Lung (tissue), 12 donors: ENCODE results near the gene SYNE1. TPM values are rescaled to one million over a fixed set of nuclear protein-coding genes. Genes with fewer than 3 reads are reported as not detected.

ENCODE experiments used
- ATAC-seq: fragments of 200-7000 bp; cut with Tn5 transposase; one replicate; pipeline ENCODE4 v1.9.1; 2020; ENCODE audit warnings: moderate number of reproducible peaks; ENCODE audit not compliant: insufficient read depth, low FRiP score
- DNase-seq, 3 donors: peaks; one replicate each; pipeline ENCODE4 v3.0.0-alpha.2; 2013 to 2017
- H3K27ac ChIP-seq, 2 donors: one replicate each; pipeline ENCODE4 v1.5.1; 2013; ENCODE audit warnings: mild to moderate bottlenecking in 2 of 2, moderate library complexity in 2 of 2, control low read depth in 1 of 2, inconsistent platforms in 1 of 2, low read depth in 1 of 2, low read length in 1 of 2
- H3K27me3 ChIP-seq, 3 donors: one replicate each; pipeline ENCODE4 v1.5.1; 2013; ENCODE audit warnings: low read length in 2 of 3; ENCODE audit not compliant: control insufficient read depth in 3 of 3, insufficient read depth in 3 of 3
- H3K36me3 ChIP-seq, 4 donors: one replicate each; pipeline ENCODE4 v1.5.1; 2013; ENCODE audit warnings: low read length in 4 of 4, mild to moderate bottlenecking in 1 of 4, moderate library complexity in 1 of 4; ENCODE audit not compliant: control insufficient read depth in 4 of 4, insufficient read depth in 4 of 4
- H3K4me1 ChIP-seq, 5 donors: one replicate each; pipeline ENCODE4 v1.5.1; 2013; ENCODE audit warnings: low read length in 5 of 5, mild to moderate bottlenecking in 2 of 5, moderate library complexity in 1 of 5; ENCODE audit not compliant: control insufficient read depth in 5 of 5, insufficient read depth in 5 of 5
- H3K4me3 ChIP-seq: one replicate; pipeline ENCODE4 v1.5.1; 2013; ENCODE audit warnings: mild to moderate bottlenecking, control low read depth, moderate library complexity
- H3K9ac ChIP-seq, 2 donors: one replicate each; pipeline ENCODE4 v1.5.1; 2013; ENCODE audit warnings: low read length in 2 of 2, control low read depth in 1 of 2; ENCODE audit not compliant: insufficient read depth in 1 of 2
- H3K9me3 ChIP-seq, 4 donors: one replicate each; pipeline ENCODE4 v1.5.1; 2013; ENCODE audit warnings: low read length in 3 of 4, mild to moderate bottlenecking in 1 of 4, moderate library complexity in 1 of 4; ENCODE audit not compliant: control insufficient read depth in 4 of 4, insufficient read depth in 3 of 4
- CTCF ChIP-seq: IDR thresholded peaks from 2 replicates; pipeline ENCODE4 v1.5.1; 2012; ENCODE audit warnings: mild to moderate bottlenecking; ENCODE audit errors: control extremely low read depth, extremely low read depth
- WGBS, 2 donors: extraction: QIAGEN DNeasy Blood & Tissue Kit; methylation state at CpG; one replicate each; pipeline ENCODE4 v1.1.7; 2013; 5-methylcytosine and 5-hydroxymethylcytosine counted together
- polyA plus RNA-seq, 2 donors: library from polyadenylated mRNA; stranded (reverse); fragments of 200-250 nt; gene quantifications; one replicate each; pipeline ENCODE4 v1.2.1, GENCODE V29; 2013
- total RNA-seq, 2 donors: library from RNA; depleted of rRNA in 1 of 2; stranded (reverse); fragments of >200 nt in 1 of 2; gene quantifications; one replicate each; pipeline ENCODE4 v1.2.1, GENCODE V29; 2014 to 2021
- donor health status: control.
- donor health status: control.
- donor health status: Bipolar disorder and iron deficiency.
- donor health status: healthy.
- donor health status: DM: yes; HTN: yes; CAD: no.

Gene SYNE1
- total and polyA plus RNA-seq, 4 donors: 26.4 to 352 (median 131) TPM

GRCh38 chr6:152402791-152403190, 234.4 kb downstream of the SYNE1 start:
- no peak overlapping the region for H3K4me3 ChIP-seq

GRCh38 chr6:152401978-152402377, 235.2 kb downstream of the SYNE1 start:
- 90 to 91% methylated on average over 3 of the region's 3 CpGs for WGBS, 2 donors
- Histone ChIP-seq H3K4me1 (peaks cover 0 to 15% (median 5%) of the 10 kb centered on the region in 5 donors), H3K27ac (no peak overlapping the region), H3K9ac (no peak overlapping the region), H3K36me3 (peaks cover 0 to 4% (median 0%) of the 10 kb centered on the region in 4 donors), H3K4me3 (no peak overlapping the region), H3K27me3 (no peaks in the 10 kb centered on the region), H3K9me3 (no peaks in the 10 kb centered on the region)
- ATAC-seq: no peak
- no peak for TF ChIP-seq CTCF
- DNase-seq: no peak

More at GRCh38 chr6:152402791-152403190, 234.4 kb downstream of the SYNE1 start:
- H3K9me3 ChIP-seq: no peaks in the 10 kb centered on the region
- DNase-seq (no peak), ATAC-seq (no peak)
- H3K36me3 ChIP-seq: peaks cover 0 to 4% (median 0%) of the 10 kb centered on the region in 4 donors
- no peak for TF ChIP-seq CTCF
- 88 to 96% methylated on average over 2 of the region's 2 CpGs for WGBS, 2 donors
- H3K27me3 ChIP-seq: no peaks in the 10 kb centered on the region
- H3K4me1 ChIP-seq: peaks cover 0 to 15% (median 5%) of the 10 kb centered on the region in 5 donors
- H3K27ac ChIP-seq: no peak overlapping the region
- no peak overlapping the region for H3K9ac ChIP-seq

DNA sequence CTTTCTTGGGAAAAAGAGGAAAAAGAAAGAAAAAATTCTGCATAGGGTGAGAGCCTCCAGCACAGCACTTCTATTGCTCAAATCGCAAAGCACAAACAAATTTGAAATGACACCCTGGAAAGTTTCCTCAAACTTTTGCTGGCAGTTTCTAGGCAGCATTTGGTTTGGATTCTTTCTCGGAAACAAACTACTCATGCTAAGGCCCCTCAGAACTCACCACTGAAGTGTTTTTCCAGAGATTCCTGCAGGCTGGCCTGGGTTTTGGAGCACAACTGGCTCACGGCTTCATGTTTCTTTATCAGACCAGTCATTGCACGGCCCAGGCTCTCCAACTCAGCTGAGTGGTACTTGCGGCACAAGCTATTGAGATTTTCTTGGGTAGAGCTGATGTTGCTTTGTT, 237.8 kb downstream of the SYNE1 start:
- H3K36me3 ChIP-seq: peaks cover 0 to 7% (median 0%) of the 10 kb centered on the region in 4 donors
- WGBS, 2 donors: 59 to 82% methylated on average over 5 of the region's 5 CpGs
- DNase-seq (peak; percentile 57 to 86 (median 78)), ATAC-seq (peak; percentile 79)
- no peaks in the 10 kb centered on the region for H3K27me3 ChIP-seq
- H3K9me3 ChIP-seq: no peaks in the 10 kb centered on the region
- TF ChIP-seq CTCF: no peak
- peak overlapping the region in 1 of 2 donors; percentile 53 for H3K27ac ChIP-seq
- no peak overlapping the region for H3K4me3 ChIP-seq
- H3K9ac ChIP-seq: no peak overlapping the region
- H3K4me1 ChIP-seq: peaks cover 0 to 15% (median 5%) of the 10 kb centered on the region in 5 donors

DNA sequence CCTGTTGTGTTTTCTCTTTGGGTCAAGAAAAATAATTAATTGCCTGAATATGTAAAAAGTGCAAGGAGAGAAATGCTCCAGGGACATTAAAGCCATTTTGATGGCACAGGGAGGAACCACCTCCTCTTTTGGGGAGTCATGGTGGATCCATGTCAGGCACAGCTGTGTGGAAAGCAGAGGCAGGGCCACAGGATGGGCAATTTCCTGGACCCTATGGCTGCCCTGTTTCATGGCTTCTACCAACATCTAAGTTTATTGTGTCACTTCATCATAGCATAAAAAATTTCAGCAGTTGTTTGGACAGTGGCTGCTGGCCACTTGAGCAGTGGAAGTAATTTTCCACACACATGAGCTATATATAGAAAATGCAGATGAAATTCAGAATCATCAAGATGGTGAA, 238.2 kb downstream of the SYNE1 start:
- ATAC-seq: no peak
- H3K36me3 ChIP-seq: peaks cover 0 to 7% (median 0%) of the 10 kb centered on the region in 4 donors

More for the DNA sequence above, 238.2 kb downstream of the SYNE1 start:
- Histone ChIP-seq H3K9ac (no peak overlapping the region), H3K4me3 (no peak overlapping the region), H3K4me1 (peaks cover 0 to 15% (median 5%) of the 10 kb centered on the region in 5 donors), H3K27ac (peak overlapping the region in 1 of 2 donors; percentile 90), H3K27me3 (no peaks in the 10 kb centered on the region), H3K9me3 (no peaks in the 10 kb centered on the region)
- peak in 1 of 3 donors; percentile 29 for DNase-seq
- TF ChIP-seq CTCF: no peak
